AG04449 (cell line): Measurements from ENCODE around the gene RYK.

ENCODE experiments used
- CTCF ChIA-PET: fragments of 350-600 bp; formaldehyde crosslinking; extraction: SDS; loops from one replicate; lab custom pipeline; 2021; ENCODE audit warnings: antibody characterized with exemption; lab: Yijun Ruan, JAX
- POLR2A ChIA-PET: fragments of 400-600, 350-600 bp; formaldehyde crosslinking; extraction: SDS; loops from one replicate; lab custom pipeline; 2020; ENCODE audit warnings: antibody characterized with exemption, inconsistent platforms; lab: Yijun Ruan, JAX
- DNase-seq: peaks from one replicate; pipeline ENCODE4 v3.0.0-alpha.2; 2010; ENCODE audit warnings: low read depth, low spot score
- H3K4me3 ChIP-seq: 2 replicates; pipeline ENCODE4 v1.5.1; 2011; ENCODE audit warnings: low read depth, mild to moderate bottlenecking, control low read depth, low read length
- TF ChIP-seq, protein P1 (sequence below): IDR thresholded peaks from one replicate; pipeline ENCODE4 v1.5.1; 2011; ENCODE audit warnings: mild to moderate bottlenecking, moderate library complexity, low read length, control low read depth, inconsistent platforms; ENCODE audit not compliant: insufficient read depth; ENCODE audit errors: missing control alignments

The RYK gene

DNA sequence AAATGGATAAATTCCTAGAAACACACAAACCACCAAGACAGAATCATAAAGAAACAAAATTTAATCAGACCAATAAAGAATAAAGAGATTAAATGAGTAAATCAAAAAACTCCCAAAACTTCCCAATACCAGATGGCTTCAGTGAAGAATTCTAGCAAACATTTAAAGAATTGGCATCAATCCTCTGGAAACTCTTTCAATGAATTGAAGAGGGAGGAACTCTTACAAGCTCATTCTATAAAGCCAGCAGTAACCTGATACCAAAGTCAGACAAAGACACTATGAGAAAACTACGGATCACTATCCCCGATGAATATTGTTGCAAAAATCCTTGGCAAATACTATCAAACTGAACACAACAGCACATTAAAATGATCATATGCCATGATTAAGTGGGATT is 139.0 kb downstream of the RYK start:
- DNase-seq: no peak
- POLR2A ChIA-PET: no interaction called here
- no peak overlapping the region for H3K4me3 ChIP-seq
- TF ChIP-seq, protein P1, sequence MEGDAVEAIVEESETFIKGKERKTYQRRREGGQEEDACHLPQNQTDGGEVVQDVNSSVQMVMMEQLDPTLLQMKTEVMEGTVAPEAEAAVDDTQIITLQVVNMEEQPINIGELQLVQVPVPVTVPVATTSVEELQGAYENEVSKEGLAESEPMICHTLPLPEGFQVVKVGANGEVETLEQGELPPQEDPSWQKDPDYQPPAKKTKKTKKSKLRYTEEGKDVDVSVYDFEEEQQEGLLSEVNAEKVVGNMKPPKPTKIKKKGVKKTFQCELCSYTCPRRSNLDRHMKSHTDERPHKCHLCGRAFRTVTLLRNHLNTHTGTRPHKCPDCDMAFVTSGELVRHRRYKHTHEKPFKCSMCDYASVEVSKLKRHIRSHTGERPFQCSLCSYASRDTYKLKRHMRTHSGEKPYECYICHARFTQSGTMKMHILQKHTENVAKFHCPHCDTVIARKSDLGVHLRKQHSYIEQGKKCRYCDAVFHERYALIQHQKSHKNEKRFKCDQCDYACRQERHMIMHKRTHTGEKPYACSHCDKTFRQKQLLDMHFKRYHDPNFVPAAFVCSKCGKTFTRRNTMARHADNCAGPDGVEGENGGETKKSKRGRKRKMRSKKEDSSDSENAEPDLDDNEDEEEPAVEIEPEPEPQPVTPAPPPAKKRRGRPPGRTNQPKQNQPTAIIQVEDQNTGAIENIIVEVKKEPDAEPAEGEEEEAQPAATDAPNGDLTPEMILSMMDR: no peak
- CTCF ChIA-PET: no interaction called here

DNA sequence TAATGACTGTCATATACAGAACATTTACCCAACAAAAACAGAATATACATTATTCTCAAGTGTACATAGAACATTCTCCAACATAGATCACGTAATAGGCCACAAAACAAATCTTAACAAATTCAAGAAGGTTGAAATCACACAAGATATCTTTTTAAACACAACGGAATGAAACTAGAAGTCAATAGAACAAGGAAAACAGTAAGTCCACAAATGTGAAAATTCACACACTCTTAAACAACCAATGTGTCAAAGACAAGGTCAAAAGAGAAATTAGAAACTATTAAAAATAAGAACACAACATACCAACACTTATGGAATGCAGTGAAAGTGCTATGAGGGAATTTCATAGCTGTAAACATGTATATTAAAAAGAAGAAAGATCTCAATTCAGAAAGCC is 139.7 kb downstream of the RYK start:
- ChIA-PET CTCF (no interaction called here), POLR2A (no interaction called here)
- TF ChIP-seq, protein P1: no peak
- no peak for DNase-seq
- no peak overlapping the region for H3K4me3 ChIP-seq
